H1 (cell line): ENCODE data around the gene MGLL. TPM values are rescaled to one million over a fixed set of nuclear protein-coding genes. Genes with fewer than 3 reads are reported as not detected.

Source experiments
- BCL11A ChIP-seq, 2 experiments: IDR thresholded peaks; one replicate each; pipeline ENCODE4 v1.6.1; 2011; ENCODE audit warnings: low read depth in 2 of 2, low read length in 2 of 2, mild to moderate bottlenecking in 2 of 2
- POU5F1 ChIP-seq: IDR thresholded peaks from 2 replicates; pipeline ENCODE4 v1.6.1; 2011; ENCODE audit warnings: low read depth, mild to moderate bottlenecking, low read length, moderate library complexity
- RXRA ChIP-seq: IDR thresholded peaks from 2 replicates; pipeline ENCODE4 v1.6.1; 2011; ENCODE audit warnings: low read depth, mild to moderate bottlenecking, low read length, moderate library complexity; ENCODE audit not compliant: insufficient read depth
- USF2 ChIP-seq: IDR thresholded peaks from 2 replicates; pipeline ENCODE4 v1.6.1; 2011; ENCODE audit warnings: low read length, improper control_type of control experiment
- polyA plus RNA-seq, 7 experiments: library from polyadenylated mRNA; depleted of rRNA in 3 of 7; stranded (reverse) in 5 of 7; unstranded in 2 of 7; fragments of >200 nt in 5 of 7; fragments of 200-250 nt in 2 of 7; gene quantifications; 1 replicate in 5 of 7; 2 replicates in 1 of 7; 4 replicates in 1 of 7; pipeline versions ENCODE4 v1.2.1 to v1.2.3, GENCODE V29; 2011 to 2013; ENCODE audit warnings: missing spikeins in 2 of 7, mixed read lengths in 2 of 7
- total RNA-seq: library from RNA; stranded (reverse); fragmentation: NEBNext Ultra II Directional; extraction: Animal tissue kit (Norgen Biotek cat#: 25700); gene quantifications from 2 replicates; pipeline ENCODE4 v1.2.1, GENCODE V29; 2021
- TF ChIP-seq, protein P1 (sequence below): IDR thresholded peaks from 2 replicates; pipeline ENCODE4 v1.6.1; 2012; ENCODE audit warnings: inconsistent platforms

Gene MGLL
- total and polyA plus RNA-seq, 2 of the 8 experiments (the other 6 are each of a cell fraction or from before 2014, with no cell fraction given), result 0.05 to 0.34 TPM

DNA sequence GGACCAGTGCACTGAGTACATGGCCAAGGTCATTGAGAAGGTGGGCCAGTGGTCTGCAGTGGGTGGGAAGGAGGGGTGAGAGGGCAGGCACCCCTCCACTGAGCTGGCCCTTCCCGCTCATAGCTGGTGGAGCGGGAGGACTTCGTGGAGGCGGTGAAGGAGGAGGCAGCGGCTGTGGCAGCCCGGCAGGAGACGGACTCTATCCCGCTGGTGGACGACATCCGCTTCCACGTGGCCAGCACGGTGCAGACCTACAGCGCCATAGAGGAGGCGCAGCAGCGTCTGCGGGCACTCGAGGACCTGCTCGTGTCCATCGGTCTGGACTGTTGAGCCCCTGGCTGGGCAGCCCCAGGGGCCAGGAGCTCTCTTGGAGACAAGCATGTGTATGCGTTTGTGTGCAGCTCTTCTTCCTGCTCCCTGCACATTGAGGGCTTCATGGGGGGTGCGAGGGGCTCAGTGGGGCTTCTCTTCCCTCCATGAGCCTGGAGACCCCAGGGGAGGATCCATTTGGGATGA is 142.1 kb downstream of the MGLL start (continued):
- TF ChIP-seq, protein P1, sequence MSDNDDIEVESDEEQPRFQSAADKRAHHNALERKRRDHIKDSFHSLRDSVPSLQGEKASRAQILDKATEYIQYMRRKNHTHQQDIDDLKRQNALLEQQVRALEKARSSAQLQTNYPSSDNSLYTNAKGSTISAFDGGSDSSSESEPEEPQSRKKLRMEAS, result no peak
- TF ChIP-seq RXRA, result no peak
- no peak for TF ChIP-seq BCL11A (IDR thresholded peaks at IDR 0.05; ENCODE audit: low read depth in 2 of 2, low read length in 2 of 2)
- no peak for TF ChIP-seq POU5F1
- no peak for TF ChIP-seq USF2
